Mesothelial cell of epicardium (in vitro differentiated cells): ENCODE data around the gene DKK1. TPM values are rescaled to one million over a fixed set of nuclear protein-coding genes. Genes with fewer than 3 reads are reported as not detected.

Source experiments
- DNase-seq, 2 experiments: peaks; one replicate each; pipeline ENCODE4 v3.0.0; 2021; ENCODE audit warnings: low spot score in 2 of 2; ENCODE audit not compliant: unreplicated experiment in 2 of 2
- H3K27ac Mint-ChIP-seq: 2 replicates; pipeline ENCODE4 v1.8.0; 2021; ENCODE audit warnings: mixed read lengths
- H3K27me3 Mint-ChIP-seq: 2 replicates; pipeline ENCODE4 v1.8.0; 2021; ENCODE audit warnings: low read depth, mixed read lengths
- H3K36me3 Mint-ChIP-seq: 2 replicates; pipeline ENCODE4 v1.8.0; 2021; ENCODE audit warnings: mixed read lengths
- H3K4me1 Mint-ChIP-seq: 2 replicates; pipeline ENCODE4 v1.8.0; 2021; ENCODE audit warnings: mixed read lengths
- H3K4me3 Mint-ChIP-seq: 2 replicates; pipeline ENCODE4 v1.8.0; 2021; ENCODE audit warnings: mild to moderate bottlenecking, moderate library complexity, mixed read lengths
- H3K9me3 Mint-ChIP-seq: 2 replicates; pipeline ENCODE4 v1.8.0; 2021; ENCODE audit warnings: mixed read lengths
- total RNA-seq: library from RNA; stranded (reverse); gene quantifications from 3 replicates; pipeline ENCODE4 v1.2.1, GENCODE V29; 2021
- TF ChIP-seq, protein P1 (sequence below): fragments of 200-600 bp; sonication (generic); IDR thresholded peaks from one replicate; pipeline ENCODE4 v1.5.0; 2021; ENCODE audit warnings: antibody characterized with exemption; ENCODE audit not compliant: unreplicated experiment

DKK1 gene
- total RNA-seq, 1 donor from 2014 or later: 13.0 TPM

DNA sequence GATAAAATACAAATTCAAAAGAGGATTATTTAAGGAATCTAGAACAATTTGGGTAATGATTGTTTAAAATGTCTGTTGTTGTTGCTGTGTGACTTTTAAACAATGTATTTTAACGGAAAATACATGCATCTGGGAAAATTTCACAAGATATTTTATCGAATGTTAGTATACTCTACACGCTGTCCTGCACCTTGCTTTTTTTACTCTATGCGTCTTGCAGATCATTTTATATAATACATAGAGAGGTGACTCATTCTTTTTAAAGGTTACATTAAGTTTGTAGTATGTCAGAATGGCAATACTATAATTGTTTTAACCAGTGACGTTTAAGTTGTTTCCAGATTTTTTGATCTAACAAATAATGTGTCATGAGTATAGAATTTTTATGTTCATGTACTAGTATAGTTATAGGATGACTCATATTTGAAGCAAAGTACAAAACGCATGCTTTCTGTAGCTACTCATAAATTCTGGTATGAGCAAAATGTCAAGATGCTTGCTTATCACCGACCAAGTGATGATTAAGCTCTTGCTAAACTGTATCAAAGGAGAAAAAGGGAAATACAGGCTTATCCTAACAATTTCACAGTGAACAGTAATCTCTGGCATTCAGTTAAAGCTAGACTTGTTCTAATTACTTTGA, 4.9 kb downstream of the DKK1 start:
- peaks cover 23% of the 10 kb centered on the region for H3K4me1 Mint-ChIP-seq
- no peak overlapping the region for H3K4me3 Mint-ChIP-seq
- TF ChIP-seq, protein P1, sequence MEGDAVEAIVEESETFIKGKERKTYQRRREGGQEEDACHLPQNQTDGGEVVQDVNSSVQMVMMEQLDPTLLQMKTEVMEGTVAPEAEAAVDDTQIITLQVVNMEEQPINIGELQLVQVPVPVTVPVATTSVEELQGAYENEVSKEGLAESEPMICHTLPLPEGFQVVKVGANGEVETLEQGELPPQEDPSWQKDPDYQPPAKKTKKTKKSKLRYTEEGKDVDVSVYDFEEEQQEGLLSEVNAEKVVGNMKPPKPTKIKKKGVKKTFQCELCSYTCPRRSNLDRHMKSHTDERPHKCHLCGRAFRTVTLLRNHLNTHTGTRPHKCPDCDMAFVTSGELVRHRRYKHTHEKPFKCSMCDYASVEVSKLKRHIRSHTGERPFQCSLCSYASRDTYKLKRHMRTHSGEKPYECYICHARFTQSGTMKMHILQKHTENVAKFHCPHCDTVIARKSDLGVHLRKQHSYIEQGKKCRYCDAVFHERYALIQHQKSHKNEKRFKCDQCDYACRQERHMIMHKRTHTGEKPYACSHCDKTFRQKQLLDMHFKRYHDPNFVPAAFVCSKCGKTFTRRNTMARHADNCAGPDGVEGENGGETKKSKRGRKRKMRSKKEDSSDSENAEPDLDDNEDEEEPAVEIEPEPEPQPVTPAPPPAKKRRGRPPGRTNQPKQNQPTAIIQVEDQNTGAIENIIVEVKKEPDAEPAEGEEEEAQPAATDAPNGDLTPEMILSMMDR: no peak
- H3K9me3 Mint-ChIP-seq: no peaks in the 10 kb centered on the region
- H3K27me3 Mint-ChIP-seq: peaks cover 37% of the 10 kb centered on the region
- H3K36me3 Mint-ChIP-seq: no peaks in the 10 kb centered on the region
- no peak for DNase-seq
- peak overlapping the region; percentile 74 for H3K27ac Mint-ChIP-seq

DNA sequence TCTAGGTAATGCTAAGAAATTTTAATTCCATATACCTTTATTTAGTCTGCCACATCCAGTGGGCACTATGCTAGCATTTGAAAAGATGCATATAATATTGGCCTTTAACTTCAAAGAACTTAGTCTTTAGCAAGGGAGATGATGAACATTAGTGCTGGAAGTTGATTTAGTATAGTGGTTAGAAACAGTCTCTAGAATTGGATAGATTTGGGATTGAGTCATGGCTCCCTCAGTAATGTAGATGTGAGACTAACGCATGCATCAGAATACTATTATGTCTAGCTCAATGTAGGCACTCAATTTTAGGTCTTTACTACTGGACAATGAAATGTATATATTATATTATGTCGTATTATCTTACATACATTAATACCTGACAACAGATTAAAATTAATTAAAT, 5.8 kb downstream of the DKK1 start:
- peaks cover 27% of the 10 kb centered on the region for H3K27me3 Mint-ChIP-seq
- H3K9me3 Mint-ChIP-seq: no peaks in the 10 kb centered on the region
- H3K4me1 Mint-ChIP-seq: peaks cover 14% of the 10 kb centered on the region
- no peak overlapping the region for H3K27ac Mint-ChIP-seq
- DNase-seq: no peak
- no peak overlapping the region for H3K4me3 Mint-ChIP-seq
- no peaks in the 10 kb centered on the region for H3K36me3 Mint-ChIP-seq
- TF ChIP-seq, protein P1: no peak

DNA sequence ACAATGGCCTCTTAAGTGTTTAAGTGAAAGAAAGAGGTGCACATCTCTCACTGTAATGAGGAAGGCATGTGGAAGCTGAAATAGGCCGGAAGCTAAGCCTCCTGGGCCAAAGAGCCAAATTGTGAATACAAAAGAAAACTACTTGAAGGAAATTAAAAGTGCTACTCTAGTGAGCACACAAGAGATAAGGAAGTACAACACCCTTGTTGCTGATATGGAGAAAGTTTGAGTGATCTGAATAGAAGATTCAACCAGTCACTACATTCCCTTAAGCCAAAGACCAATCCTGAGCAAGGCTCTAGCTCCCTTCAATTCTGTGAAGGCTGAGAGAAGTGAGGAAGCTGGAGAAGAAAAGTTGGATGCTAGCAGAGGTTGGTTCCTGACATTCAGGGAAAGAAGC, 8.2 kb downstream of the DKK1 start:
- H3K27me3 Mint-ChIP-seq: peaks cover 5% of the 10 kb centered on the region
- no peak for DNase-seq
- no peak overlapping the region for H3K27ac Mint-ChIP-seq
- no peaks in the 10 kb centered on the region for H3K9me3 Mint-ChIP-seq
- peaks cover 11% of the 10 kb centered on the region for H3K4me1 Mint-ChIP-seq
- TF ChIP-seq, protein P1: no peak
- H3K4me3 Mint-ChIP-seq: no peak overlapping the region
- no peaks in the 10 kb centered on the region for H3K36me3 Mint-ChIP-seq

DNA sequence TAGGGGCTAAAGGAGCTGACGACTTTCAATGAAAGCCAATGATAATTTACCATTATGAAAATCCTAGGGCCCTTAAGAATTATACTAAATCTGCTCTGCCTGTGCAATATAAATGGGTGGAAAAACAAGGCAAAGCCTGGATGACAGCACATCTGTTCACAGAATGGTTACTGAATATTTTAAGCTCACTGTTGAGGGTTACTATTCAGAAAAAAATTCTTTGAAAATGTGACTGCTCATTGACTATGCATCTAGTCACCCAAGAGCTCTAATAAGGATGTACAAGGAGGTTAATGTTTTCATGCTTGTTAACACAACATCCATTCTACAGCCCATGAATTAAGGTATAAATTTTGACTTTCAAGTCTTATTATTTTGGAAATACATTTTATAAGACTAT, 8.9 kb downstream of the DKK1 start:
- Mint-ChIP-seq H3K9me3 (no peaks in the 10 kb centered on the region), H3K4me1 (peaks cover 10% of the 10 kb centered on the region), H3K4me3 (no peak overlapping the region), H3K36me3 (no peaks in the 10 kb centered on the region), H3K27ac (no peak overlapping the region), H3K27me3 (peaks cover 2% of the 10 kb centered on the region)
- TF ChIP-seq, protein P1: no peak
- no peak for DNase-seq

DNA sequence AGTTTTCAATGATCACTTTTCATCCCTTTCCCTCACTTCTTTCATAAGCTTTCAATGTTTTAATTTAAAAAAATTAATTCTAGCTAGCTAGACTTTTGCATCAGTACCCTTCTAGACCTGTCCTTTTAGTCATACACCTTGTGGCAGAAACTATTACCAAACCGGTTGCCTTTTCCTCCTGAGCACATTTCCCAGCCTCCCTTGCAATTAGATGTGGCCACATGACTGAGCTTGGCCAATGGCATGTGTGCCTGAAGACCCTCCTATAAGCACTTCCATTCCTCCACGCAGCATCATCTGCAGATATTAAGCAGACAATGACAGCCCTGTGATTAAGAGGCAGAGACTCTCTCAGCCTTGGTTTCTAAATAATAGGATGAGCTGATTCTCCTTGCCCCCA, 12.3 kb downstream of the DKK1 start:
- H3K27me3 Mint-ChIP-seq: no peaks in the 10 kb centered on the region
- DNase-seq: no peak
- TF ChIP-seq, protein P1: no peak
- no peak overlapping the region for H3K4me3 Mint-ChIP-seq
- H3K27ac Mint-ChIP-seq: no peak overlapping the region
- H3K36me3 Mint-ChIP-seq: no peaks in the 10 kb centered on the region
- H3K9me3 Mint-ChIP-seq: no peaks in the 10 kb centered on the region
- no peaks in the 10 kb centered on the region for H3K4me1 Mint-ChIP-seq
